BJ (cell line): ENCODE measurements around the gene PLAAT2. TPM values are rescaled to one million over a fixed set of nuclear protein-coding genes. Genes with fewer than 3 reads are reported as not detected.

ENCODE experiments used
- CTCF ChIA-PET: fragments of 350-600 bp; formaldehyde crosslinking; extraction: SDS; loops from one replicate; lab custom pipeline; 2021; ENCODE audit warnings: antibody characterized with exemption, inconsistent platforms; lab: Yijun Ruan, JAX
- POLR2A ChIA-PET: fragments of 300-600 bp; sonication (Branson Sonifier 250); formaldehyde crosslinking; extraction: SDS; loops from one replicate; lab custom pipeline; 2021; ENCODE audit warnings: antibody characterized with exemption; lab: Charles Lee
- DNase-seq: peaks from one replicate; pipeline ENCODE4 v3.0.0-alpha.2; 2011; ENCODE audit warnings: low read depth
- H3K27me3 ChIP-seq: 2 replicates; pipeline ENCODE4 v1.6.0; 2011; ENCODE audit warnings: low read length; ENCODE audit not compliant: control insufficient read depth, insufficient read depth
- H3K36me3 ChIP-seq: 2 replicates; pipeline ENCODE4 v1.5.1; 2011; ENCODE audit warnings: low read length; ENCODE audit not compliant: control insufficient read depth, insufficient read depth
- H3K4me3 ChIP-seq: 2 replicates; pipeline ENCODE4 v1.5.1; 2011; ENCODE audit warnings: low read depth, mild to moderate bottlenecking, control low read depth, low read length
- polyA plus RNA-seq: library from polyadenylated mRNA; depleted of rRNA; stranded (reverse); fragments of >200 nt; gene quantifications from 2 replicates; pipeline ENCODE4 v1.2.3, GENCODE V29; 2011
- TF ChIP-seq, protein P1 (sequence below): IDR thresholded peaks from 2 replicates; pipeline ENCODE4 v1.5.1; 2011; ENCODE audit warnings: low read depth, mild to moderate bottlenecking, control low read depth, inconsistent platforms, low read length, moderate library complexity; ENCODE audit not compliant: insufficient read depth

PLAAT2 gene
- polyA plus RNA-seq, 1 experiment, result not detected

DNA sequence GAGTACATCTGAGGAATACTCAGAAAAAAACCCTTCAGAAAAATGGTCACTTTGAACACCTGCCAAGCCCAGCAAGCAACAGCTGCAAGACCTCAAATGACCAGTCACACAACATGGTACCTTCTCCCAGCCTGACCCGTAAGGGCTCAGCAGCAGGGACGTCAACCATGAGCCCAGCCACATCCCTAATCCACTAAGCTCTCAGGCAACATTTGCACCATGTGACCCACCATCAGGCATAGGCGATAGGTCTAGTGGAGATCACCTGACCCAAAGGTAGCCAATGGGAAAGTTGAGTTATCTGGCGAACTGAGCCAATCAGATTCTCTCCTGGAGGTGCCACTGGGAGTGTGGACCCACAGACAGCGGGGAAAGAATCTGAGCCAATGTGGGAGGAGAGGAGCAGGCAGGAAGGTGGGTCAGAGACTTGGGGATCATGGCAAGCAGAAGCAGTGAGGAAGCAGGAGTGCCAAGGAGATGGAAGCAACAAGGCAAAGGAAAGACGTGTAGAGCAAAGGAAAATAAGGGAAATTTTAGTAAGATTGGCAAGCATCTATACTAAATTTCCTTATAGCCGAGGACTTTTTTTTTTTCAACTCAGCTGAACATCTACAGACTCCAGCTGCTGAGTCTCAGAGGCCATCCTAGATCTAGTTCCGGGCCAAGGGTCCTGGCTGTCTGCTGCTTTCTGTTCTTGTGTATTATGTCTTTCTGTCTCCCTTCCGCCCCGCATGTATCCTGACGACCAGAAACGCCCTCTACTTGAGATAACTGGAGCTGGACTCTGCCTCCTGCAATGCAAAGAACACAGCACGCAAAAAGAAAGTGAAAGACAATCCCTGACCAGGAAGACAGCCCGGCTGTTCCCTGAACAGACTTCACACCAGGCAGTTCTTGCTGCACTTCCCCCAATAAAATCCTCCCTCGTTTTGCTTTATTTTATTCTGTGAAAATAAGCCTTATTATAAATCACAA lies 11.0 kb upstream of the PLAAT2 start:
- peak overlapping the region; percentile 2; the same call in 1 of the 2 replicates for H3K4me3 ChIP-seq
- CTCF ChIA-PET, result interaction anchor here (1.0 kb wide), 1 partner anchor 19 kb away, joined by 3 read pairs; no protein-coding TSS in a partner anchor
- TF ChIP-seq, protein P1, sequence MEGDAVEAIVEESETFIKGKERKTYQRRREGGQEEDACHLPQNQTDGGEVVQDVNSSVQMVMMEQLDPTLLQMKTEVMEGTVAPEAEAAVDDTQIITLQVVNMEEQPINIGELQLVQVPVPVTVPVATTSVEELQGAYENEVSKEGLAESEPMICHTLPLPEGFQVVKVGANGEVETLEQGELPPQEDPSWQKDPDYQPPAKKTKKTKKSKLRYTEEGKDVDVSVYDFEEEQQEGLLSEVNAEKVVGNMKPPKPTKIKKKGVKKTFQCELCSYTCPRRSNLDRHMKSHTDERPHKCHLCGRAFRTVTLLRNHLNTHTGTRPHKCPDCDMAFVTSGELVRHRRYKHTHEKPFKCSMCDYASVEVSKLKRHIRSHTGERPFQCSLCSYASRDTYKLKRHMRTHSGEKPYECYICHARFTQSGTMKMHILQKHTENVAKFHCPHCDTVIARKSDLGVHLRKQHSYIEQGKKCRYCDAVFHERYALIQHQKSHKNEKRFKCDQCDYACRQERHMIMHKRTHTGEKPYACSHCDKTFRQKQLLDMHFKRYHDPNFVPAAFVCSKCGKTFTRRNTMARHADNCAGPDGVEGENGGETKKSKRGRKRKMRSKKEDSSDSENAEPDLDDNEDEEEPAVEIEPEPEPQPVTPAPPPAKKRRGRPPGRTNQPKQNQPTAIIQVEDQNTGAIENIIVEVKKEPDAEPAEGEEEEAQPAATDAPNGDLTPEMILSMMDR, result peak; percentile 30; the same call in 1 of the 2 replicates
- POLR2A ChIA-PET, result interaction anchor here (1.1 kb wide), 1 partner anchor 1925 kb away, joined by 3 read pairs; no protein-coding TSS in a partner anchor
- no peaks in the 10 kb centered on the region; the same call in 1 of the 2 replicates for H3K27me3 ChIP-seq
- no peak for DNase-seq
- H3K36me3 ChIP-seq, result no peaks in the 10 kb centered on the region

DNA sequence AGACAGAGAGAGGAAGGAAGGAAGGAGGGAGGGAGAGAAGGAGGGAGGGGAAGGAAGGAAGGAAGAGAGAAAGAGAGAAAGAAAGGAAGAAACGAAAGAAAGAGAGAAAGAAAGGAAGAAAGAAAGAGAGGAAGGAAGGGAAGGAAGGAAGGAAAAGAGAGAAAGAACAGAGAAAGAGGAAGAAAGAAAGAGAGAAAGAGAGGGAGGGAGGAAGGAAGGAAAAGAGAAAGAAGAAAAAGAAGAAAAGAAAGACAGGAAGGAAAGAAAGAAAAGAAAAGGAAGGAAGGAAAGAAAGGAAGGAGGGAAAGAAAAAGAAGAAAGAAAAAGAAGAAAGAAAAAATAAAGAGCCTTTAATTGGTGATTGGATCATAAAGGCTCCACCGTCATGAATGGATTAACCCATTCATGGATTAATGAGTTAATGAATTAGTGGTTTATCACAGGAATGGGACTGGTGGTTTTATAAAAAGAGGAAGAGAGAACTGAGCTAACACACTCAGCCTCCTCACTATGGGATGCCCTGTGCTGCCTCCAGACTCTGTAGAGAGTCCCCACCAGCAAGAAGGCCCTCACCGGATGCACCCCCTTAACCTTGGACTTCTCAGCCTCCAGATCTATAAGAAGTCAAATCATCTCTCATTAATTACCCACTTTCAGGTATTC lies 9.0 kb upstream of the PLAAT2 start:
- DNase-seq, result no peak
- TF ChIP-seq, protein P1, result no peak
- Histone ChIP-seq H3K27me3 (no peaks in the 10 kb centered on the region; the same call in 1 of the 2 replicates), H3K36me3 (no peaks in the 10 kb centered on the region), H3K4me3 (no peak overlapping the region)
- POLR2A ChIA-PET, result no interaction called here
- CTCF ChIA-PET, result interaction anchor here (0.6 kb wide), 1 partner anchor 83 kb away, joined by 3 read pairs; no protein-coding TSS in a partner anchor

DNA sequence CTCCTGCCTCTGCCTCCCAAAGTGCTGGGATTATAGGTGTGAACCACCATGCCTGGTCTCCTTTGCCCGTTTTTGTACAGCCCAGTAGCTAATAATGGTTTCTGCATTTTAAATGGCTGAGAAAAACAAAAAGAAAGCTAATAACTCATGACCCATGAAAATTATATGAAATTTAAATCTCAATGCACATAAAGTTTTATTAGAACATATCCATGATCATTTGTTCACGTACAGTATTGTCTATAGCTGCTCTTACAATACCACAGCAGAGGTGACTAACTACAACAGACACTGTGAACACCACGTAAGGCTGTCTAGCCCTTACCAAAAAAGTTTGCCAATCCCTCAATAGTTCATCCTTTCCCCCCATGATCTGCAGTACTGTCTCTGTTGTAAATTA lies 6.4 kb upstream of the PLAAT2 start:
- TF ChIP-seq, protein P1, result no peak
- ChIA-PET POLR2A (no interaction called here), CTCF (no interaction called here)
- no peak overlapping the region for H3K4me3 ChIP-seq
- no peak for DNase-seq
- H3K27me3 ChIP-seq, result no peaks in the 10 kb centered on the region
- H3K36me3 ChIP-seq, result no peaks in the 10 kb centered on the region

DNA sequence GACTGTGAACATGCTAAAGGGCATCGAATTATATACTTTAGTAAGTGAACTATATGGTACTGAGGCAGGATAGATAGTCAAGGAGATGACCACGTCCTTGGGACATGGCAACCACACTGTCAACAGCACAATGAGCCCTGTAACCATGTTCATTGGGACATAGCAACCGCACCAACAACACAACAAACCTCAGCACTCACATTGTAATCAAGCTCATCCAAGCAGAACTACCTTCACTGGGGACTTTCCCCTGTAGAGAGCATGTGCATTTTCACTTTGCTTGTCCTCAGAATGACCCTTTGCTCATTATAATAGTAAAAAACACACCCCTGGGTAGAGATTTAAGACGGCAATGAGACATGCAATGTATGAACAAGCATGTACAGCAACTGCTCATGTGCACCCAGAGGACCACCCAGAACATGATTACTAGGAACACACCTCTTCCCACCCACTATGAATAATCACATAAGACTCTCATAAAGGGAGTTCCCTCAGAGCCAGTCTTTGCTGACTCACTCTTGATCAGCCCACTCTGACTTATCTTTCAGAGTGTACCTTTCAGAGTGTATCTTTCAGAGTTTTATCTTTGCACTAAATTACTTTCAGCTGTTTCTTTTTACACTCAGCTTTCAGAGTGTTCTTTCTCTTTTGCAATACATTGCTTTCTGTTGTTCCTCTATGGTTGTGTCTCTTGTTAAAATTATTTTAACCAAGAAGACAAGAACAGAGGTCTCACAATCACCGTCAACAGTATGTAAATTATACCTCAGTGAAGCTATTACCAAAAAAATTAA lies 4.1 kb upstream of the PLAAT2 start:
- no peaks in the 10 kb centered on the region for H3K36me3 ChIP-seq
- TF ChIP-seq, protein P1, result no peak
- H3K4me3 ChIP-seq, result no peak overlapping the region
- peak; percentile 61 for DNase-seq
- POLR2A ChIA-PET, result no interaction called here
- CTCF ChIA-PET, result no interaction called here
- H3K27me3 ChIP-seq, result no peaks in the 10 kb centered on the region
